Neural progenitor cell (in vitro differentiated cells): ENCODE measurements around the gene IPO8.
"Not testable (repeated sequence)": the region's sequence is repeated elsewhere in the genome, so short reads cannot be mapped to it uniquely, and the experiment has no call there.

ENCODE experiments used
- EZH2 ChIP-seq: fragments of 200-600 bp; sonication (generic); IDR thresholded peaks from 2 replicates; pipeline ENCODE4 v1.6.1; 2017; ENCODE audit warnings: antibody characterized with exemption, mild to moderate bottlenecking, moderate library complexity
- TF ChIP-seq, protein P1 (sequence below): fragments of 200-600 bp; sonication (generic); IDR thresholded peaks from 2 replicates; pipeline ENCODE4 v1.5.1; 2017; ENCODE audit warnings: antibody characterized with exemption, mild to moderate bottlenecking

DNA sequence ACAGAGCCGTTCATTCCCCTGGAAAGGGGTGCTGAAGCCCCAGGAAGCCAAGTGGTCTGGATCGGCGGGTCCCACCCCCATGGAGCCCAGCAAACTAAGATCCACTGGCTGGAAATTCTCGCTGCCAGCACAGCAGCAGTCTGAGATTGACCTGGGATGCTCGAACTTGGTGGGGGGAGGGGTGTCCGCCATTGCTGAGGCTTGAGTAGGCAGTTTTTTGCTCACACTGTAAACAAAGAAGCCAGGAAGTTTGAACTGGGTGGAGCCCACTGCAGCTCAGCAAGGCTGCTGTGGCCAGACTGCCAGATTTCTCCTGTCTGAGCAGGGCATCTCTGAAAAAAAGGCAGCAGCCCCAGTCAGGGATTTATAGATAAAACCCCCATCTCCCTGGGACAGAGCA, 91.4 kb downstream of the IPO8 start:
- not testable (repeated sequence) for TF ChIP-seq EZH2
- TF ChIP-seq, protein P1, sequence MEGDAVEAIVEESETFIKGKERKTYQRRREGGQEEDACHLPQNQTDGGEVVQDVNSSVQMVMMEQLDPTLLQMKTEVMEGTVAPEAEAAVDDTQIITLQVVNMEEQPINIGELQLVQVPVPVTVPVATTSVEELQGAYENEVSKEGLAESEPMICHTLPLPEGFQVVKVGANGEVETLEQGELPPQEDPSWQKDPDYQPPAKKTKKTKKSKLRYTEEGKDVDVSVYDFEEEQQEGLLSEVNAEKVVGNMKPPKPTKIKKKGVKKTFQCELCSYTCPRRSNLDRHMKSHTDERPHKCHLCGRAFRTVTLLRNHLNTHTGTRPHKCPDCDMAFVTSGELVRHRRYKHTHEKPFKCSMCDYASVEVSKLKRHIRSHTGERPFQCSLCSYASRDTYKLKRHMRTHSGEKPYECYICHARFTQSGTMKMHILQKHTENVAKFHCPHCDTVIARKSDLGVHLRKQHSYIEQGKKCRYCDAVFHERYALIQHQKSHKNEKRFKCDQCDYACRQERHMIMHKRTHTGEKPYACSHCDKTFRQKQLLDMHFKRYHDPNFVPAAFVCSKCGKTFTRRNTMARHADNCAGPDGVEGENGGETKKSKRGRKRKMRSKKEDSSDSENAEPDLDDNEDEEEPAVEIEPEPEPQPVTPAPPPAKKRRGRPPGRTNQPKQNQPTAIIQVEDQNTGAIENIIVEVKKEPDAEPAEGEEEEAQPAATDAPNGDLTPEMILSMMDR, result not testable (repeated sequence)
